ENCODE data around the gene NRP2.

Gene NRP2

GRCh38 chr2:205780645-205781044 is 98.3 kb downstream of the NRP2 start:
- DNase-seq: no peak

- DNase-seq: no peak
Measured at GRCh38 chr2:205781244-205781931, 99.1 kb downstream of the NRP2 start.

GRCh38 chr2:205782941-205783340 is 100.6 kb downstream of the NRP2 start:
- DNase-seq: no peak

- DNase-seq: no peak
Measured at GRCh38 chr2:205783872-205784499, 101.7 kb downstream of the NRP2 start.

- DNase-seq: no peak
Measured at GRCh38 chr2:205785507-205786260, 103.4 kb downstream of the NRP2 start.

- no peak for DNase-seq
Measured at GRCh38 chr2:205786976-205787375, 104.7 kb downstream of the NRP2 start.

- DNase-seq: no peak
Measured at GRCh38 chr2:205787761-205788160, 105.5 kb downstream of the NRP2 start.

- no peak for DNase-seq
Measured at GRCh38 chr2:205789906-205790305, 107.6 kb downstream of the NRP2 start.

- no peak for DNase-seq
Measured at GRCh38 chr2:205792908-205793307, 110.6 kb downstream of the NRP2 start.

- no peak for DNase-seq
Measured at GRCh38 chr2:205796805-205797313, 114.6 kb downstream of the NRP2 start.

- no peak for DNase-seq
Measured at GRCh38 chr2:205797866-205798265, 115.6 kb downstream of the NRP2 start.

GRCh38 chr2:205800224-205800623 is 117.9 kb downstream of the NRP2 start:
- no peak for DNase-seq

GRCh38 chr2:205800773-205801172 is 118.5 kb downstream of the NRP2 start:
- no peak for DNase-seq

- DNase-seq: no peak
Measured at GRCh38 chr2:205802065-205802464, 119.8 kb downstream of the NRP2 start.

GRCh38 chr2:205802941-205803340 is 120.6 kb downstream of the NRP2 start:
- no peak for DNase-seq

- no peak for DNase-seq
Measured at GRCh38 chr2:205803500-205803899, 121.2 kb downstream of the NRP2 start.

GRCh38 chr2:205805136-205805535 is 122.8 kb downstream of the NRP2 start:
- DNase-seq: no peak

- no peak for DNase-seq
Measured at GRCh38 chr2:205806143-205806905, 124.0 kb downstream of the NRP2 start.

- no peak for DNase-seq
Measured at GRCh38 chr2:205807229-205807628, 124.9 kb downstream of the NRP2 start.

- DNase-seq: no peak
Measured at GRCh38 chr2:205807758-205808157, 125.5 kb downstream of the NRP2 start.

GRCh38 chr2:205808486-205809121 is 126.3 kb downstream of the NRP2 start:
- no peak for DNase-seq

GRCh38 chr2:205811387-205811786 is 129.1 kb downstream of the NRP2 start:
- no peak for DNase-seq

GRCh38 chr2:205814039-205814364 is 131.7 kb downstream of the NRP2 start:
- no peak for DNase-seq

Data from activated CD4-positive, alpha-beta T cell treated with anti-CD3 and anti-CD28 coated beads, Interleukin-10, Interleukin-2, amounts not matched to agents 100 ng/mL and 50 ng/mL, durations not matched to agents 16 hours and 8 hours (primary cell).